PC-9 (cell line): ENCODE measurements around the gene MAST2. TPM values are rescaled to one million over a fixed set of nuclear protein-coding genes. Genes with fewer than 3 reads are reported as not detected.

Experiments
- BruUV-seq: library from RNA; stranded (reverse); fragments of 400-500 nt; replicated peaks from 2 replicates; lab custom pipeline; 2021; lab: Mats Ljungman, UMichigan
- CTCF ChIA-PET: fragments of 300-600 bp; sonication (Branson Sonifier 250); formaldehyde crosslinking; loops from one replicate; lab custom pipeline; 2022; ENCODE audit warnings: antibody characterized with exemption; lab: Charles Lee
- POLR2A ChIA-PET: fragments of 300-600 bp; sonication (Branson Sonifier 250); formaldehyde crosslinking; loops from one replicate; lab custom pipeline; 2022; ENCODE audit warnings: antibody characterized with exemption; ENCODE audit not compliant: unreplicated experiment; lab: Charles Lee
- DNase-seq, 2 experiments: peaks; one replicate each; pipeline versions ENCODE4 v3.0.0 to v3.0.0-alpha.2; 2015 to 2022; ENCODE audit warnings: mixed read lengths in 1 of 2
- H2AFZ ChIP-seq: fragments of 200-600 bp; sonication (generic); 2 replicates; pipeline ENCODE4 v1.8.1; 2017; ENCODE audit warnings: antibody characterized with exemption
- H3F3A ChIP-seq: fragments of 200-600 bp; sonication (generic); 2 replicates; pipeline ENCODE4 v1.8.1; 2017; ENCODE audit warnings: antibody characterized with exemption, mild to moderate bottlenecking, low read depth; ENCODE audit not compliant: insufficient read depth
- H3K27ac ChIP-seq: fragments of 200-600 bp; sonication (generic); 2 replicates; pipeline ENCODE4 v1.6.1; 2016; ENCODE audit warnings: mixed run types
- H3K27me3 ChIP-seq: fragments of 200-600 bp; sonication (generic); 2 replicates; pipeline ENCODE4 v1.6.1; 2016; ENCODE audit warnings: low read depth, mixed run types; ENCODE audit not compliant: insufficient read depth
- H3K36me3 ChIP-seq: fragments of 200-600 bp; sonication (generic); 2 replicates; pipeline ENCODE4 v1.6.1; 2016; ENCODE audit warnings: low read depth, mixed run types
- H3K4me1 ChIP-seq: fragments of 200-600 bp; sonication (generic); replicated peaks from 2 replicates; pipeline ENCODE4 v1.6.1; 2016; ENCODE audit warnings: mixed run types; ENCODE audit not compliant: insufficient read depth
- H3K4me2 ChIP-seq: fragments of 200-600 bp; sonication (generic); 2 replicates; pipeline ENCODE4 v1.6.1; 2017; ENCODE audit warnings: mixed run types
- H3K4me3 ChIP-seq: fragments of 200-600 bp; sonication (generic); 2 replicates; pipeline ENCODE4 v1.6.1; 2016; ENCODE audit warnings: mixed run types
- H3K79me2 ChIP-seq: fragments of 200-600 bp; sonication (generic); 2 replicates; pipeline ENCODE4 v1.6.1; 2017; ENCODE audit warnings: low read depth, mixed run types
- H3K9me2 ChIP-seq: fragments of 200-600 bp; sonication (generic); 2 replicates; pipeline ENCODE4 v1.8.1; 2017; ENCODE audit warnings: mild to moderate bottlenecking; ENCODE audit not compliant: insufficient read depth
- H3K9me3 ChIP-seq: fragments of 200-600 bp; sonication (generic); 2 replicates; pipeline ENCODE4 v1.8.1; 2016; ENCODE audit warnings: low read depth; ENCODE audit not compliant: insufficient read depth
- H4K20me1 ChIP-seq: fragments of 200-600 bp; sonication (generic); 2 replicates; pipeline ENCODE4 v1.8.1; 2017; ENCODE audit not compliant: insufficient read depth
- EZH2 ChIP-seq: fragments of 200-600 bp; sonication (generic); IDR thresholded peaks from 2 replicates; pipeline ENCODE4 v1.8.0; 2017; ENCODE audit warnings: antibody characterized with exemption, low read depth
- intact Hi-C: fragments of 100-400 bp; cut with micrococcal nuclease; formaldehyde crosslinking; loops from one replicate; pipeline ENCODE4 v1.10.0; 2022; ENCODE audit not compliant: unreplicated experiment
- total RNA-seq: library from RNA; stranded (reverse); gene quantifications from 2 replicates; pipeline ENCODE4 v1.2.3, GENCODE V29; 2021
- TF ChIP-seq, protein P1 (sequence below): fragments of 200-600 bp; sonication (generic); conservative IDR thresholded peaks from 2 replicates; pipeline ENCODE4 v1.6.1; 2017; ENCODE audit warnings: mixed run types, antibody characterized with exemption, mild to moderate bottlenecking, moderate library complexity

Gene MAST2
- total RNA-seq, 1 experiment from 2014 or later: 58.8 TPM

DNA sequence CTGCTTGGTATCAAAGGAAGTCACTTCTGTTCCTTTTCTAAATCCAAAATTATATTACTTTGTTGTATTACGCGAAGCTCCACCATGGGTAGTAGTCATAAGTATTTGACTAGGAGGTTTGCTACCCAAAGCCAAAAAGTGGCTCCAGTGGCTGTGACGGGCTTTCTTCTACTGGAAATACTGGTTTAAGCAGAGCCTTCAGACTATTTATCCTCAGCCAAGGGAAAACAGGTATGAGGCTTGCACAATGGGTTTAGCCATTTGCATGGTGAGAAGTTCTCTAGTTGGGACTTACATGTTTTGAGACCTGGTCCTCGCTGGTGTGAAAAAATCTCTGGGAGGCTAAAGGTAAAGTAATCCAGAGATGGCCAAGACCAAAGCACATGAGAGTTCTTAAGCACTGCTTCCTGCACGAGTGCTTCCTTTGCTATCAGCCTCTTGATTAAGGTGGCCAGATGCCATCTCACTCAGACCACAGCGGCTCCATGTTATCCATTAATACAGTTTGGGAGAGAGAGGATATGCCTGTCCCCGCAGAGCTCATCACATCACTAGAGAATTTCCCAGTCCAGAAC is 207.8 kb downstream of the MAST2 start:
- no peak for DNase-seq
- Histone ChIP-seq H2AFZ (no peak overlapping the region), H3F3A (no peaks in the 10 kb centered on the region), H3K36me3 (no peaks in the 10 kb centered on the region), H3K79me2 (no peaks in the 10 kb centered on the region), H3K4me1 (no peaks in the 10 kb centered on the region), H3K4me3 (no peak overlapping the region), H3K27ac (no peak overlapping the region), H3K27me3 (no peaks in the 10 kb centered on the region), H3K9me2 (no peaks in the 10 kb centered on the region), H3K4me2 (no peak overlapping the region), H3K9me3 (no peaks in the 10 kb centered on the region), H4K20me1 (no peaks in the 10 kb centered on the region)
- BruUV-seq: no TSS peak
- intact Hi-C loops: no loop called here
- TF ChIP-seq EZH2: no peak
- TF ChIP-seq, protein P1, sequence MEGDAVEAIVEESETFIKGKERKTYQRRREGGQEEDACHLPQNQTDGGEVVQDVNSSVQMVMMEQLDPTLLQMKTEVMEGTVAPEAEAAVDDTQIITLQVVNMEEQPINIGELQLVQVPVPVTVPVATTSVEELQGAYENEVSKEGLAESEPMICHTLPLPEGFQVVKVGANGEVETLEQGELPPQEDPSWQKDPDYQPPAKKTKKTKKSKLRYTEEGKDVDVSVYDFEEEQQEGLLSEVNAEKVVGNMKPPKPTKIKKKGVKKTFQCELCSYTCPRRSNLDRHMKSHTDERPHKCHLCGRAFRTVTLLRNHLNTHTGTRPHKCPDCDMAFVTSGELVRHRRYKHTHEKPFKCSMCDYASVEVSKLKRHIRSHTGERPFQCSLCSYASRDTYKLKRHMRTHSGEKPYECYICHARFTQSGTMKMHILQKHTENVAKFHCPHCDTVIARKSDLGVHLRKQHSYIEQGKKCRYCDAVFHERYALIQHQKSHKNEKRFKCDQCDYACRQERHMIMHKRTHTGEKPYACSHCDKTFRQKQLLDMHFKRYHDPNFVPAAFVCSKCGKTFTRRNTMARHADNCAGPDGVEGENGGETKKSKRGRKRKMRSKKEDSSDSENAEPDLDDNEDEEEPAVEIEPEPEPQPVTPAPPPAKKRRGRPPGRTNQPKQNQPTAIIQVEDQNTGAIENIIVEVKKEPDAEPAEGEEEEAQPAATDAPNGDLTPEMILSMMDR: no peak
- ChIA-PET CTCF (interaction anchor here (0.6 kb wide), 1 partner anchor 233 kb away, joined by 3 read pairs; no protein-coding TSS in a partner anchor), POLR2A (interaction anchor here (0.6 to 0.8 kb wide), 2 partner anchors 13 to 468 kb away, joined by 3 to 7 read pairs; no protein-coding TSS in a partner anchor)

DNA sequence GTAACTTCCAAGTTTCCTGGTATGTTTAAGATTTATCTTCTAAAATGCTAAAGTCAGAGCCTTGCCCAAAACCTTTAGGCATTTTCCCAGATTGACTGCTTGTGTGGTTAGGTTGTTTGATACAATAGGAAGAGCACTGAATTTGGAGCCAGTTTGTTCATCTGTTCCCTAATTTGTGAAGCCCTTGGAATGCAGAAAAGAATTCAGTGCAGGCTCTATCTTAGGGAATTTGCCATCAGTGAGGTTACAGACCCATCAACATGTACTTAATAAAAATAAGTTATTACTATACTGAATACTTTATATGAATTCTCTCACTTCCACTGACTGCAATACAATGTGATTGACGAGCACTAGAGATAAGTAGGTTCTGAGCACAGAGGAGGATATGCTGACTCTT is 208.8 kb downstream of the MAST2 start:
- H2AFZ ChIP-seq: no peak overlapping the region
- no peaks in the 10 kb centered on the region for H3K36me3 ChIP-seq
- no peak overlapping the region for H3K4me3 ChIP-seq
- CTCF ChIA-PET: no interaction called here
- no TSS peak for BruUV-seq
- DNase-seq: no peak
- no peaks in the 10 kb centered on the region for H3K27me3 ChIP-seq
- POLR2A ChIA-PET: interaction anchor here (0.6 kb wide), 1 partner anchor 469 kb away, joined by 7 read pairs; no protein-coding TSS in a partner anchor
- TF ChIP-seq, protein P1: no peak
- TF ChIP-seq EZH2: no peak
- H3K9me3 ChIP-seq: no peaks in the 10 kb centered on the region
- H3K9me2 ChIP-seq: no peaks in the 10 kb centered on the region
- no peaks in the 10 kb centered on the region for H3K4me1 ChIP-seq
- intact Hi-C loops: no loop called here
- no peak overlapping the region for H3K27ac ChIP-seq
- H3K79me2 ChIP-seq: no peaks in the 10 kb centered on the region
- no peaks in the 10 kb centered on the region for H4K20me1 ChIP-seq
- no peak overlapping the region for H3K4me2 ChIP-seq
- H3F3A ChIP-seq: no peaks in the 10 kb centered on the region

DNA sequence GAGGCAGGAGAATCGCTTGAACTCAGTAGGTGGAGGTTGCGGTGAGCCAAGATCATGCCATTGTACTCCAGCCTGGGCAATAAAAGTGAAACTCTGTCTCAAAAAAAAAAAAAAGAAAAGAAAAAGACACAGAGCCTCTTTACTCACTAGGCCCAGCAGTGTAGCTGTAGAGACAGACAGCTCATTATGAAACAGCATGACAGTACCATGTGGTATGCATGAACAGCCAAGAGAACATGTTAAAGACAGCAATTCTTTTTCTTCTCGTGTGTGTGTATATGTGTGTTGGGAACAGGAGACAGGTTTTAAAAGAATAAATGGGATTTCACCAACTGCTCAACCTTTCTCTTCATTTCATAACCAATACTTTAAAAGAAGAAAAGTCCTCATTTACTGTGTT is 210.2 kb downstream of the MAST2 start:
- H3K4me2 ChIP-seq: no peak overlapping the region
- intact Hi-C loops: no loop called here
- H3F3A ChIP-seq: no peaks in the 10 kb centered on the region
- ChIA-PET POLR2A (no interaction called here), CTCF (no interaction called here)
- no peak overlapping the region for H2AFZ ChIP-seq
- H3K27me3 ChIP-seq: no peaks in the 10 kb centered on the region
- H3K4me3 ChIP-seq: no peak overlapping the region
- H4K20me1 ChIP-seq: no peaks in the 10 kb centered on the region
- H3K27ac ChIP-seq: no peak overlapping the region
- no TSS peak for BruUV-seq
- H3K36me3 ChIP-seq: no peaks in the 10 kb centered on the region
- no peaks in the 10 kb centered on the region for H3K79me2 ChIP-seq
- H3K4me1 ChIP-seq: no peaks in the 10 kb centered on the region
- no peaks in the 10 kb centered on the region for H3K9me2 ChIP-seq
- DNase-seq: no peak
- TF ChIP-seq, protein P1: no peak
- TF ChIP-seq EZH2: no peak
- H3K9me3 ChIP-seq: no peaks in the 10 kb centered on the region
